ENCODE measurements around the gene KCNH2. TPM values are rescaled to one million over a fixed set of nuclear protein-coding genes. Genes with fewer than 3 reads are reported as not detected.
"Not testable (repeated sequence)": the region's sequence is repeated elsewhere in the genome, so short reads cannot be mapped to it uniquely, and the experiment has no call there.

The KCNH2 gene
- total RNA-seq, 1 donor from 2014 or later = not detected

GRCh38 chr7:151012911-151013347 is 34.8 kb upstream of the KCNH2 start:
- DNase-seq (ENCODE audit: low read depth in 2 of 2) = peak; percentile 18 to 60

- DNase-seq (ENCODE audit: low read depth in 2 of 2) = peak in 1 of 2 donors; percentile 20
Observed at GRCh38 chr7:151012031-151012692, 34.0 kb upstream of the KCNH2 start.

GRCh38 chr7:151011616-151012015 is 33.5 kb upstream of the KCNH2 start:
- DNase-seq (ENCODE audit: low read depth in 2 of 2) = not testable (repeated sequence)

GRCh38 chr7:151011097-151011409 is 32.9 kb upstream of the KCNH2 start:
- DNase-seq (ENCODE audit: low read depth in 2 of 2) = no peak

GRCh38 chr7:151010307-151011096 is 32.4 kb upstream of the KCNH2 start:
- no peak for DNase-seq (ENCODE audit: low read depth in 2 of 2)

GRCh38 chr7:151010037-151010306 is 31.9 kb upstream of the KCNH2 start:
- DNase-seq (ENCODE audit: low read depth in 2 of 2) = no peak

GRCh38 chr7:151009327-151010036 is 31.4 kb upstream of the KCNH2 start:
- no peak for DNase-seq (ENCODE audit: low read depth in 2 of 2)

- DNase-seq (ENCODE audit: low read depth in 2 of 2) = peak; percentile 75 to 76
Observed at GRCh38 chr7:151008511-151009323, 30.6 kb upstream of the KCNH2 start.

GRCh38 chr7:151008143-151008510 is 30.0 kb upstream of the KCNH2 start:
- DNase-seq (ENCODE audit: low read depth in 2 of 2) = peak; percentile 84 to 89

- peak; percentile 42 to 44 for DNase-seq (ENCODE audit: low read depth in 2 of 2)
Observed at GRCh38 chr7:151007469-151007898, 29.4 kb upstream of the KCNH2 start.

- DNase-seq (ENCODE audit: low read depth in 2 of 2) = no peak
Observed at GRCh38 chr7:151006590-151007300, 28.6 kb upstream of the KCNH2 start.

GRCh38 chr7:151005566-151005965 is 27.4 kb upstream of the KCNH2 start:
- no peak for DNase-seq (ENCODE audit: low read depth in 2 of 2)

GRCh38 chr7:151003572-151003971 is 25.5 kb upstream of the KCNH2 start:
- peak; percentile 87 to 93 for DNase-seq (ENCODE audit: low read depth in 2 of 2)

GRCh38 chr7:151001546-151001945 is 23.4 kb upstream of the KCNH2 start:
- DNase-seq (ENCODE audit: low read depth in 2 of 2) = no peak

GRCh38 chr7:151000897-151001495 is 22.9 kb upstream of the KCNH2 start:
- DNase-seq (ENCODE audit: low read depth in 2 of 2) = no peak

GRCh38 chr7:150999497-151000230 is 21.5 kb upstream of the KCNH2 start:
- no peak for DNase-seq (ENCODE audit: low read depth in 2 of 2)

GRCh38 chr7:150999001-150999400 is 20.9 kb upstream of the KCNH2 start:
- no peak for DNase-seq (ENCODE audit: low read depth in 2 of 2)

GRCh38 chr7:150998341-150998740 is 20.2 kb upstream of the KCNH2 start:
- DNase-seq (ENCODE audit: low read depth in 2 of 2) = no peak

- DNase-seq (ENCODE audit: low read depth in 2 of 2) = no peak
Observed at GRCh38 chr7:150997817-150998216, 19.7 kb upstream of the KCNH2 start.

- no peak for DNase-seq (ENCODE audit: low read depth in 2 of 2)
Observed at GRCh38 chr7:150997075-150997511, 19.0 kb upstream of the KCNH2 start.
